ENCODE data around the gene OGFOD3. TPM values are rescaled to one million over a fixed set of nuclear protein-coding genes. Genes with fewer than 3 reads are reported as not detected.

Gene OGFOD3
- total and polyA plus RNA-seq, 4 donors, result 12.0 to 25.9 (median 19.8) TPM

Other genes with a start within 250 kb of the OGFOD3 start
- gene CCDC57, start 205.7 kb downstream of the OGFOD3 start, total RNA-seq, result 10 to 100 TPM; 31.2 to 53.4 TPM
- 100 to 1,000 TPM in 1 of 2 donors, 10 to 100 TPM in 1; 17.8 to 145 TPM for gene CCDC57, start 205.7 kb downstream of the OGFOD3 start, polyA plus RNA-seq
- gene SLC16A3, start 189.5 kb downstream of the OGFOD3 start, total RNA-seq, result 10 to 100 TPM; 55.6 to 96.9 TPM
- gene SLC16A3, start 189.5 kb downstream of the OGFOD3 start, polyA plus RNA-seq, result 10 to 100 TPM in 1 of 2 donors, 1 to 10 TPM in 1; 7.6 to 20.3 TPM
- gene CSNK1D, start 144.9 kb downstream of the OGFOD3 start, total RNA-seq, result 100 to 1,000 TPM; 130 to 153 TPM
- gene CSNK1D, start 144.9 kb downstream of the OGFOD3 start, polyA plus RNA-seq, result 10 to 100 TPM; 39.9 to 73.4 TPM
- 1 to 10 TPM; 2.6 to 3.4 TPM for gene CD7, start 101.0 kb downstream of the OGFOD3 start, total RNA-seq
- gene CD7, start 101.0 kb downstream of the OGFOD3 start, polyA plus RNA-seq, result under 1 TPM; 0.33 to 0.75 TPM
- 10 to 100 TPM in 1 of 2 donors, 1 to 10 TPM in 1; 9.9 to 15.8 TPM for gene SECTM1, start 84.8 kb downstream of the OGFOD3 start, total RNA-seq
- 10 to 100 TPM in 1 of 2 donors, 1 to 10 TPM in 1; 4.5 to 22.5 TPM for gene SECTM1, start 84.8 kb downstream of the OGFOD3 start, polyA plus RNA-seq
- not detected for gene TEX19, start 59.3 kb downstream of the OGFOD3 start, total RNA-seq
- not detected for gene TEX19, start 59.3 kb downstream of the OGFOD3 start, polyA plus RNA-seq
- not detected for gene UTS2R, start 46.8 kb downstream of the OGFOD3 start, total RNA-seq
- not detected for gene UTS2R, start 46.8 kb downstream of the OGFOD3 start, polyA plus RNA-seq
- gene HEXD, start 239 bp downstream of the OGFOD3 start, total RNA-seq, result 10 to 100 TPM; 14.8 to 34.7 TPM
- 100 to 1,000 TPM in 1 of 2 donors, 10 to 100 TPM in 1; 15.7 to 133 TPM for gene HEXD, start 239 bp downstream of the OGFOD3 start, polyA plus RNA-seq
- gene CYBC1, start 32.2 kb upstream of the OGFOD3 start, total RNA-seq, result 100 to 1,000 TPM in 1 of 2 donors, 10 to 100 TPM in 1; 59.9 to 131 TPM
- gene CYBC1, start 32.2 kb upstream of the OGFOD3 start, polyA plus RNA-seq, result 10 to 100 TPM; 26.5 to 65.7 TPM
- gene NARF, start 40.2 kb upstream of the OGFOD3 start, total RNA-seq, result 10 to 100 TPM; 45.9 to 76.0 TPM
- gene NARF, start 40.2 kb upstream of the OGFOD3 start, polyA plus RNA-seq, result 100 to 1,000 TPM in 1 of 2 donors, 10 to 100 TPM in 1; 34.4 to 162 TPM
- gene FOXK2, start 101.1 kb upstream of the OGFOD3 start, total RNA-seq, result 10 to 100 TPM; 52.0 to 58.8 TPM
- gene FOXK2, start 101.1 kb upstream of the OGFOD3 start, polyA plus RNA-seq, result 10 to 100 TPM; 15.3 to 19.5 TPM
- gene WDR45B, start 229.9 kb upstream of the OGFOD3 start, total RNA-seq, result 10 to 100 TPM; 60.4 to 75.4 TPM
- gene WDR45B, start 229.9 kb upstream of the OGFOD3 start, polyA plus RNA-seq, result 10 to 100 TPM; 34.7 to 54.4 TPM

Data from aorta (tissue), 4 donors.